T-helper 2 cell treated with Interferon-gamma antibody and Interleukin-4, amounts not matched to agents 100 ng/mL and 5 ng/mL, for 36 hours (primary cell): Measurements from ENCODE around the gene C17orf58. TPM values are rescaled to one million over a fixed set of nuclear protein-coding genes. Genes with fewer than 3 reads are reported as not detected.

Experiments
- intact Hi-C: fragments of 100-400 bp; cut with micrococcal nuclease; formaldehyde crosslinking; loops from one replicate; pipeline ENCODE4 v1.15.1; 2023
- total RNA-seq: library from RNA; stranded (reverse); gene quantifications from 2 replicates; pipeline ENCODE4 v1.2.3, GENCODE V29; 2022

Gene C17orf58
- total RNA-seq, 1 donor from 2014 or later: 7.2 TPM

DNA sequence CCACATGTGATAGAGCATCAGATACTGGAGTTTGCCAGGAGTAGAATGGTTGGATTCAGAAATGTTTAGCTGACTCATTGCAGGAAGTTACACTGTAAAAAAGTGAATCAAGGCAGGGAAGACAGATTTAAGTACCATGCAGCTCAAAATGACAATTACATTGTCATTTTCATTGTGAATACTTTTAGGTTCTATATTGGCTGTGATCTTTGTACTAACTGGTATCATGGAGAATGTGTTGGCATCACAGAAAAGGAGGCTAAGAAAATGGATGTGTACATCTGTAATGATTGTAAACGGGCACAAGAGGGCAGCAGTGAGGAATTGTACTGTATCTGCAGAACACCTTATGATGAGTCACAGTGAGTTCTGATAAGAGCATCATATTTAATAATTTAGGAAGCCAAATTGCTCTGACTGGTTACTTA lies 33.1 kb downstream of the C17orf58 start:
- intact Hi-C loops: loop anchor here (2.0 to 10.0 kb wide), 2 partner anchors 48 to 502 kb away; no protein-coding TSS in a partner anchor

DNA sequence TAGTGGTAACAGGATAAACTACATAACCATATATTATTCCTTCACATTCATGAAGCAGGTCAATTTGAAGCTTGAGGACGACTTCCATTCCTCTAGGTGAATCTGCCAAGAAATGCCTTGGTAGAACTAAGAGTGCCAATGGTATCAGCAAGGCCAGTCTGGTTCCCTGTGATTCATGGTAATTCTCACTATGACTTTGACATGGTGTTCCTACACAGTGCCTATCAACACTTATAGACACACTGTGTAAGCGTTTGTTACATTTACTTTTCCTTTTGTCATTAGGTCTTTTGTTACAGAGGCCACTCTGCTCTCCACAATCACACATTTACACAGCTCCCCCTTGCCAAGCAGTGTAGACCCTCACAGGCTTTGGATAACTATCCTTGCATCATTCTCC lies 34.1 kb downstream of the C17orf58 start:
- intact Hi-C loops: loop anchor here (2.0 to 10.0 kb wide), 2 partner anchors 49 to 503 kb away; no protein-coding TSS in a partner anchor

DNA sequence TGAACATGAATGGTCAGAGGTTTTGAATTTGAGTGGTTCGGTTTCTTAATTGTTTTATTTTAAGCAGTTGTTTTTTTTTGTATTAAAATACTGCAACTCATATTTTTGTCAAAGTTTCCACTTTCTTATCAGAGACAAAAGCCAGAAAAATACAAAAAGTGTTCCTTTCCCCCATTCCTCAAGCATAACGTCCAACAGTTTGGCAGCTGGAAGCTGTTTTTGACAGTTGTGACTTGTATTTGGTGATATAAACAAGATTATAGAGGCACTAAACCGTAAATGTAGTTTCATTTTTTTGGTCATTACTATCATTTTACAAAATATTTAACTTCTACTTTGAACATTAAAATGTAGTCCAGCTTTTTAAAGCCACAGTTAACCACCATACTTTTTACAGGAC lies 36.0 kb downstream of the C17orf58 start:
- intact Hi-C loops: loop anchor here (10.0 kb wide), 1 partner anchor 505 kb away; no protein-coding TSS in a partner anchor

DNA sequence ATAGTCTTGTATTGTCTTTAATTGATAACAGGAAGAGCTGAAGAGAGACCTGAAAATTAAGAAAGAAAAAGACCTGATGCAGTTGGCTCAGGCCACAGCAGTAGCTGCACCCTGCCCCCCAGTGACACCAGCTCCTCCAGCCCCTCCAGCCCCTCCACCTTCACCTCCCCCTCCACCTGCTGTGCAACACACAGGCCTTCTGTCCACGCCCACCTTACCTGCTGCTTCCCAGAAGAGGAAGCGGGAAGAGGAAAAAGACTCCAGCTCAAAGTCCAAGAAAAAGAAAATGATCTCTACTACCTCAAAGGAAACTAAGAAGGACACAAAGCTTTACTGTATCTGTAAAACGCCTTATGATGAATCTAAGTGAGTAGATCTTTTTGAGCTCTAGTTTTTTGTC lies 36.8 kb downstream of the C17orf58 start:
- intact Hi-C loops: no loop called here

DNA sequence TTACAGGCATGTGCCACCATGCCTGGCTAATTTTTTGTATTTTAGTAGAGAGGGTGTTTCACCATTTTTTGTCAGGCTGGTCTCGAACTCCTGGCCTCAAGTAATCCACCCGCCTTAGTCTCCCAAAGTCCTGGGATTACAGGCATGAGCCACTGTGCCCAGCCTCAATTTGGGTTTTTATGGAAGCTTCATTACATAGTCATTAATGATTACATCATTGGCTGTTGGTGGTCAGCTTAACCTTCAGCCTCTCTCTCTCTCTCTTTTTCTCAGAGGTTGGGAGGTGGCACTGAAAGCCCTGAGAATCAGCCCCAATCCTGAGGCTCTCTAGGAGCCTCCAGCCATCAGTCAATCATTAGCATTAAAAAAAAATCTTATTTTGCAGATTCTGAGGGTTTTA lies 45.3 kb downstream of the C17orf58 start:
- intact Hi-C loops: no loop called here

DNA sequence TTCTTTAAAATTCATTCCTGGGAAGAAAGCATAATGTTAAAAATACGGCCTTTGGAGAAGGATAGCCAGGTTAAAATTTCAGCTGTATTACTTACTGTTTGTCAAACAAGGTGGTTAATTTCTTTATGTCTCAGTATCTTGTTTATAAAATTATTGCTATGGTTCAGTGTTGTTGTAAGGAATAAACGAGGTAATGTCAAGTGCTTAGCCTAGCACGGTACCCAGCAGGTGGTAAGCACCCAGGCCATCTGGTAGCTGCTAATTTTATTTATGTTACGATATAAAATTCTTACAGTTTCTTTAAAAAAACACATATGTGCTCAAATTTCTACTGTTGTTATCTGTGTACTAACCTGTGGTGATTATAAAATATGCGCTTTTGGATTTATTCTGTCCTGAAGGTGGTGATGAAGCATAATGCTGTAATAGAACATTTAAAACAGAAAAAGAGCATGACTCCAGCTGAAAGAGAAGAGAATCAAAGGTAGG lies 48.9 kb downstream of the C17orf58 start:
- intact Hi-C loops: no loop called here

DNA sequence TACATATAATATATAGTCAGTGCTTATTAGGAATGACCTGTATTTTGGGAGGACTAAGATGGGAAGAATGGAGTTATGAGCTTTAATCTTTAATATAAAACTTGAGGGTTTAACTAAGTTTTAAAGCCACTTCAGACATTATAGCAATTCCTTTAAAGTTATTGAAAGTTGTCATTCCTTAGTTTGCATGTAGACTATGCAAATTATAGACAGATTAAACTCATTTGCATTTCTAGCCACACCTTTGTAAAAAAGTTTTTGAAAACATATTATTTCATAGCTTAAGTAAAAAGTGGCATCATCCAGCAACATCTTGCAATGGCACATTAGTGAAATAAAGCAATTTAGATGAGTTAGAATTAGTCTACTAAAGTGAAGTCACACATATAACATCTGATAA lies 49.8 kb downstream of the C17orf58 start:
- intact Hi-C loops: no loop called here

DNA sequence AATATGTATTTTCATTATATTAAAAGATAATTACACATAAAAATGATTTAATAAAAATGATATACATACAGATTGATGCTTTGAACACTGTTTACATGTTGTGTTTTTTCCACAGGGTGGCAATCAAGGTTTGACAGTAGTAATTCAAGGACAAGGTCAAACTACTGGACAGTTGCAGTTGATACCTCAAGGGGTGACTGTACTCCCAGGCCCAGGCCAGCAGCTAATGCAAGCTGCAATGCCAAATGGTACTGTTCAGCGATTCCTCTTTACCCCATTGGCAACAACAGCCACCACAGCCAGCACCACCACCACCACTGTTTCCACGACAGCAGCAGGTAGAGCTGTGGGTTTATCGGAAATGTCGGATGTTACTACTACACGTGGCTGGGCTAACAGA lies 52.2 kb downstream of the C17orf58 start:
- intact Hi-C loops: no loop called here

DNA sequence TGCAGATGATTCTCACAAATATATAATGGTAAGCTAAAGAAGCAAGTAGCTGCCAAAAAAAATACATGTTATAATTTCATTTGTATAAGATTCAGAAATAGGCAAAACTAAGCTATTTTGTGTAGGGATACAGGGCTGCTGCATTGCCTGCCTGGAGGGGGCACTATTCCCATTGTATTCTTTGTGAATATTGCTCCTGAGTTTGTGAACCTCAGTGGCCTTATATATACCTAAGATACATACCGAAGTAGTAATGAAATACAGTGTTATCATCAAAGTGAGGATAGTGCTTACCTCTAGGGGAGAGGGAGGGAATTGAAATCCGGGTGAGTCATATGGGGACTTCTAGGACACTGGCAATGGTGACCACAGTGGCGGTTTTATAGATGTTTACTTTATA lies 53.5 kb downstream of the C17orf58 start:
- intact Hi-C loops: no loop called here

Other genes with a start within 250 kb of the C17orf58 start
- gene BPTF, start 171.0 kb downstream of the C17orf58 start, total RNA-seq: 102 and 105 TPM in 2 replicates
- gene KPNA2, start 39.3 kb upstream of the C17orf58 start, total RNA-seq: 218 and 219 TPM in 2 replicates